Psoas muscle (tissue), 8 donors: ENCODE measurements around the gene TICRR. TPM values are rescaled to one million over a fixed set of nuclear protein-coding genes. Genes with fewer than 3 reads are reported as not detected.
"Not testable (repeated sequence)": the region's sequence is repeated elsewhere in the genome, so short reads cannot be mapped to it uniquely, and the experiment has no call there.

Experiments used
- ATAC-seq, 4 donors: fragments of 200-7000 bp; cut with Tn5 transposase; one replicate each; pipeline ENCODE4 v1.9.1; 2020; ENCODE audit warnings: moderate library complexity in 3 of 4, mild to moderate bottlenecking in 2 of 4
- DNase-seq, 2 donors: peaks; one replicate each; pipeline ENCODE4 v3.0.0-alpha.2; 2020
- H3K27ac ChIP-seq: fragments of 200-600 bp; one replicate; pipeline ENCODE4 v1.8.0; 2022
- H3K27me3 ChIP-seq, 3 donors: fragments of 200-600 bp in 1 of 3; one replicate each; pipeline versions ENCODE4 v1.6.1 to v1.8.0; 2013 to 2022; ENCODE audit warnings: low read length in 2 of 3, mild to moderate bottlenecking in 2 of 3, moderate library complexity in 1 of 3; ENCODE audit not compliant: insufficient read depth in 3 of 3
- H3K36me3 ChIP-seq, 2 donors: fragments of 200-600 bp in 1 of 2; one replicate each; pipeline versions ENCODE4 v1.6.1 to v1.8.0; 2013 to 2022; ENCODE audit warnings: low read depth in 1 of 2, mild to moderate bottlenecking in 1 of 2, moderate library complexity in 1 of 2; ENCODE audit not compliant: insufficient read depth in 1 of 2
- H3K4me1 ChIP-seq: fragments of 200-600 bp; one replicate; pipeline ENCODE4 v1.8.0; 2022
- H3K4me3 ChIP-seq: fragments of 200-600 bp; one replicate; pipeline ENCODE4 v1.8.0; 2022; ENCODE audit warnings: mild to moderate bottlenecking
- H3K9me3 ChIP-seq: fragments of 200-600 bp; one replicate; pipeline ENCODE4 v1.8.0; 2022
- WGBS, 3 donors: extraction: QIAGEN DNeasy Blood & Tissue Kit; methylation state at CpG; one replicate each; pipeline versions ENCODE4 v1.1.6 to v1.1.7; 2013; 5-methylcytosine and 5-hydroxymethylcytosine counted together
- intact Hi-C, 2 donors: fragments of 100-400 bp; cut with DNase I; formaldehyde crosslinking; loops; one replicate each; pipeline versions ENCODE4 v1.11.0 to v1.14.2; 2022
- polyA plus RNA-seq, 3 donors: library from polyadenylated mRNA; stranded (reverse); fragments of 200-250 nt; gene quantifications; one replicate each; pipeline ENCODE4 v1.2.3, GENCODE V29; 2013
- total RNA-seq, 4 donors: library from RNA; stranded (reverse); fragmentation: NEBNext Ultra II Directional in 2 of 4; extraction: Animal tissue kit (Norgen Biotek cat#: 25700) in 2 of 4; gene quantifications; one replicate each; pipeline versions ENCODE4 v1.2.1 to v1.2.4, GENCODE V29; 2021 to 2023
- TF ChIP-seq, protein P1 (sequence below): fragments of 200-600 bp; IDR thresholded peaks from one replicate; pipeline ENCODE4 v1.8.0; 2022; ENCODE audit warnings: antibody characterized with exemption
- donor health status: healthy with polysubstance abuse.
- donor health status: DM: no; HTN: no; CAD: no; lungs with moderate emphysema.
- donor health status: Bipolar disorder and iron deficiency.
- donor health status: healthy.
- donor health status: DM: yes; HTN: yes; CAD: no.
- donor health status: DM: no; HTN: no; CAD: no.
- donor health status: DM: no; HTN: no; CAD: no.
- donor health status: DM: yes; HTN: yes; CAD: no.

Gene TICRR
- total and polyA plus RNA-seq, 7 donors = 0.01 to 0.04 (median 0.04) TPM; not detected in 4

- ATAC-seq (peak in 1 of 4 donors; percentile 5), DNase-seq (no peak)
- intact Hi-C loops = no loop called here
- Histone ChIP-seq H3K4me1 (no peaks in the 10 kb centered on the region), H3K27me3 (no peaks in the 10 kb centered on the region), H3K36me3 (no peaks in the 10 kb centered on the region), H3K4me3 (peak overlapping the region; percentile 75), H3K27ac (no peak overlapping the region), H3K9me3 (no peaks in the 10 kb centered on the region)
- WGBS, 3 donors = 0 to 1% (median 1%) methylated on average over 45 to 60 of the region's 60 CpGs
- TF ChIP-seq, protein P1, sequence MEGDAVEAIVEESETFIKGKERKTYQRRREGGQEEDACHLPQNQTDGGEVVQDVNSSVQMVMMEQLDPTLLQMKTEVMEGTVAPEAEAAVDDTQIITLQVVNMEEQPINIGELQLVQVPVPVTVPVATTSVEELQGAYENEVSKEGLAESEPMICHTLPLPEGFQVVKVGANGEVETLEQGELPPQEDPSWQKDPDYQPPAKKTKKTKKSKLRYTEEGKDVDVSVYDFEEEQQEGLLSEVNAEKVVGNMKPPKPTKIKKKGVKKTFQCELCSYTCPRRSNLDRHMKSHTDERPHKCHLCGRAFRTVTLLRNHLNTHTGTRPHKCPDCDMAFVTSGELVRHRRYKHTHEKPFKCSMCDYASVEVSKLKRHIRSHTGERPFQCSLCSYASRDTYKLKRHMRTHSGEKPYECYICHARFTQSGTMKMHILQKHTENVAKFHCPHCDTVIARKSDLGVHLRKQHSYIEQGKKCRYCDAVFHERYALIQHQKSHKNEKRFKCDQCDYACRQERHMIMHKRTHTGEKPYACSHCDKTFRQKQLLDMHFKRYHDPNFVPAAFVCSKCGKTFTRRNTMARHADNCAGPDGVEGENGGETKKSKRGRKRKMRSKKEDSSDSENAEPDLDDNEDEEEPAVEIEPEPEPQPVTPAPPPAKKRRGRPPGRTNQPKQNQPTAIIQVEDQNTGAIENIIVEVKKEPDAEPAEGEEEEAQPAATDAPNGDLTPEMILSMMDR = no peak
Measured at GRCh38 chr15:89575656-89576416, 567 bp downstream of the TICRR start.

DNA sequence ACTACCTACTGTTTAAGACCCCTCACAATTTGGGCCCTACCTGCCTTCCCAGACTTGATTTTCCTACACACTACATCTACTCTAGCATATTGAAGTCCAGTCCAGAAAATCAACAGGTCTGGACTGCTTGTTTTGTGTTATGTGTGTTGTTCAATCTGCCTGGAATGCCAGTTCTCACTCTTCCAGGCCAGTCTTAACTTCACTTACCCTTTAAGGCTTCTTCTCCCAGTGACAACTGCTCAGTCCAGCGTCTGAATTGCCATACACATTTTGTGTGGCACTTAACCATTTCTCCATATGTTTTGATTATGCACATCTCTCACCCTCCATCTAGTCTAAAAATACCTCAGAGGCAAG, 1.1 kb downstream of the TICRR start:
- Histone ChIP-seq H3K9me3 (no peaks in the 10 kb centered on the region), H3K4me3 (no peak overlapping the region), H3K36me3 (no peaks in the 10 kb centered on the region), H3K27me3 (no peaks in the 10 kb centered on the region), H3K27ac (no peak overlapping the region), H3K4me1 (no peaks in the 10 kb centered on the region)
- no peak for ATAC-seq
- 3 to 14% (median 8%) methylated on average over 1 of the region's 1 CpG for WGBS, 3 donors
- TF ChIP-seq, protein P1 = no peak
- DNase-seq = no peak
- intact Hi-C loops = no loop called here

DNA sequence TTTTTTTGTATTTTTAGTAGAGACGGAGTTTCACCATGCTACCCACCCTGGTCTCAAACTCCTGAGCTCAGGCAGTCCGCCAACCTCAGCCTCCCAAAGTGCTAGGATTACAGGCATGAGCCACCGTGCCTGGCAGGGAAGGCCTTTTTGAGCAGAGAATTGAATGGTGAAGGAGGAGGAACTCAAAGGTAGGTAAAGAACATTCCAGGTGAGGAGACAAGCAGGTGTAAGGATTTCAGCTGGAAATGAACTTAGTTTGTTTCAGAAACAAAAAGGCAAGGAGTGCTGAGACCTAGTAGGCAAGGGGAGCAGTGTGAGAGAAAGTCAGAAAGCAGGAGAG, 2.5 kb downstream of the TICRR start:
- Histone ChIP-seq H3K27me3 (no peaks in the 10 kb centered on the region), H3K4me1 (no peaks in the 10 kb centered on the region), H3K9me3 (no peaks in the 10 kb centered on the region), H3K27ac (no peak overlapping the region), H3K36me3 (no peaks in the 10 kb centered on the region), H3K4me3 (no peak overlapping the region)
- intact Hi-C loops = no loop called here
- TF ChIP-seq, protein P1 = no peak
- 64 to 68% (median 67%) methylated on average over 3 of the region's 3 CpGs for WGBS, 3 donors
- DNase-seq (no peak), ATAC-seq (no peak)

GRCh38 chr15:89578146-89578545, 2.9 kb downstream of the TICRR start:
- Histone ChIP-seq H3K27ac (no peak overlapping the region), H3K4me3 (no peak overlapping the region), H3K9me3 (no peaks in the 10 kb centered on the region), H3K36me3 (no peaks in the 10 kb centered on the region), H3K27me3 (no peaks in the 10 kb centered on the region), H3K4me1 (no peaks in the 10 kb centered on the region)
- TF ChIP-seq, protein P1 = no peak
- WGBS, 3 donors = 82 to 91% (median 85%) methylated on average over 2 of the region's 2 CpGs
- no peak for DNase-seq
- intact Hi-C loops = no loop called here
- ATAC-seq = no peak

DNA sequence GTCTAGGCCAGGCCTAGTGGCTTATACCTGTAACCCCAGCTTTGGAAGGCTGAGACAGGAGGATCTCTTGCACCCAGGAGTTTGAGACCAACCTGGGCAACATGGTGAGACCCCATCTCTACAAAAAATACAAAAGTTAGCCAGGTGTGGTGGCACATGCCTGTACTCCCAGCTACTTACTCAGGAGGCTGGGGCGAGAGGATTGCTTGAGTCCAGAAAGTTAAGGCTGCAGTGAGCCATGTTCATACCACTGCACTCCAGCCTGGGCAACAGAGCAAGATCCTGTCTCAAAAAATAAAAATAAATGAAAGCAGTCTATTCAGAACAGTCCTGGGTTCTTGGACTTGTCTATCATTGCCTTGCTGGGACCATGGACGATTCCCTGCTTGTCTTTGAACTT, 5.5 kb downstream of the TICRR start:
- WGBS, 3 donors = 94 to 100% (median 95%) methylated on average over 2 of the region's 2 CpGs
- DNase-seq, H3K27ac ChIP-seq, H3K36me3 ChIP-seq, H3K9me3 ChIP-seq, ATAC-seq, intact Hi-C loops, H3K27me3 ChIP-seq, H3K4me1 ChIP-seq, H3K4me3 ChIP-seq: not testable (repeated sequence)
